ENCODE results near the gene IGDCC3. TPM values are rescaled to one million over a fixed set of nuclear protein-coding genes. Genes with fewer than 3 reads are reported as not detected.

IGDCC3 gene
- total RNA-seq, 1 experiment from 2014 or later, result not detected

GRCh38 chr15:65289261-65289854, 88.4 kb downstream of the IGDCC3 start:
- Mint-ChIP-seq H3K36me3 (ENCODE audit: insufficient read depth, unreplicated experiment) (peaks cover 17% of the 10 kb centered on the region), H3K9me3 (ENCODE audit: low read depth, unreplicated experiment) (no peaks in the 10 kb centered on the region), H3K4me1 (ENCODE audit: low read depth, unreplicated experiment) (peaks cover 6% of the 10 kb centered on the region), H3K27me3 (ENCODE audit: unreplicated experiment) (no peaks in the 10 kb centered on the region), H3K4me3 (ENCODE audit: low read depth, unreplicated experiment) (no peak overlapping the region), H3K27ac (ENCODE audit: unreplicated experiment) (no peak overlapping the region)
- TF ChIP-seq CTCF (IDR thresholded peaks at IDR 0.05; ENCODE audit: unreplicated experiment), result no peak
- no peak for DNase-seq
- CTCF ChIA-PET, result no interaction called here
- intact Hi-C loops (cut with micrococcal nuclease; ENCODE audit: unreplicated experiment), result no loop called here
- BruUV-seq (replicated peaks), result no TSS peak

GRCh38 chr15:65287520-65287855, 90.3 kb downstream of the IGDCC3 start:
- DNase-seq, result no peak
- Mint-ChIP-seq H3K4me3 (ENCODE audit: low read depth, unreplicated experiment) (peak overlapping the region; percentile 96), H3K27ac (ENCODE audit: unreplicated experiment) (no peak overlapping the region), H3K9me3 (ENCODE audit: low read depth, unreplicated experiment) (no peaks in the 10 kb centered on the region), H3K4me1 (ENCODE audit: low read depth, unreplicated experiment) (peaks cover 6% of the 10 kb centered on the region), H3K36me3 (ENCODE audit: insufficient read depth, unreplicated experiment) (peaks cover 17% of the 10 kb centered on the region), H3K27me3 (ENCODE audit: unreplicated experiment) (no peaks in the 10 kb centered on the region)
- no peak for TF ChIP-seq CTCF (IDR thresholded peaks at IDR 0.05; ENCODE audit: unreplicated experiment)
- CTCF ChIA-PET, result interaction anchor here (0.9 to 1.2 kb wide), 2 partner anchors 17 to 90 kb away, joined by 3 to 8 read pairs; partner anchors contain the start of gene RNU5B-1
- no TSS peak for BruUV-seq (replicated peaks)
- intact Hi-C loops (cut with micrococcal nuclease; ENCODE audit: unreplicated experiment), result no loop called here

- H3K27me3 Mint-ChIP-seq (ENCODE audit: unreplicated experiment), result no peaks in the 10 kb centered on the region
- H3K4me1 Mint-ChIP-seq (ENCODE audit: low read depth, unreplicated experiment), result peaks cover 6% of the 10 kb centered on the region
- intact Hi-C loops (cut with micrococcal nuclease; ENCODE audit: unreplicated experiment), result no loop called here
- peak; percentile 97 for DNase-seq
- peaks cover 17% of the 10 kb centered on the region for H3K36me3 Mint-ChIP-seq (ENCODE audit: insufficient read depth, unreplicated experiment)
- H3K4me3 Mint-ChIP-seq (ENCODE audit: low read depth, unreplicated experiment), result peak within 1 kb of the TSS; percentile 96
- TF ChIP-seq CTCF (IDR thresholded peaks at IDR 0.05; ENCODE audit: unreplicated experiment), result peak; percentile 33
- H3K9me3 Mint-ChIP-seq (ENCODE audit: low read depth, unreplicated experiment), result no peaks in the 10 kb centered on the region
- H3K27ac Mint-ChIP-seq (ENCODE audit: unreplicated experiment), result peak within 1 kb of the TSS; percentile 36
- CTCF ChIA-PET, result interaction anchor here (0.5 to 2.0 kb wide), 18 partner anchors 9 to 698 kb away, joined by 3 to 10 read pairs (median 4); partner anchors contain the start of gene RNU5B-1
- BruUV-seq (replicated peaks), result no TSS peak
Measured at GRCh38 chr15:65286704-65287519, 90.9 kb downstream of the IGDCC3 start, which contains the start of gene PARP16. TSS of gene PARP16 (minus strand) at chr15:65286883. CDS start at chr15:65286426, 457 bp downstream.

GRCh38 chr15:65286069-65286703, 91.6 kb downstream of the IGDCC3 start:
- intact Hi-C loops (cut with micrococcal nuclease; ENCODE audit: unreplicated experiment), result no loop called here
- TF ChIP-seq CTCF (IDR thresholded peaks at IDR 0.05; ENCODE audit: unreplicated experiment), result no peak
- peaks cover 6% of the 10 kb centered on the region for H3K4me1 Mint-ChIP-seq (ENCODE audit: low read depth, unreplicated experiment)
- CTCF ChIA-PET, result interaction anchor here (0.5 to 2.0 kb wide), 19 partner anchors 8 to 1626 kb away, joined by 3 to 10 read pairs (median 4); partner anchors contain the start of gene RNU5B-1
- BruUV-seq (replicated peaks), result no TSS peak
- H3K27ac Mint-ChIP-seq (ENCODE audit: unreplicated experiment), result peak overlapping the region; percentile 36
- H3K4me3 Mint-ChIP-seq (ENCODE audit: low read depth, unreplicated experiment), result peak overlapping the region; percentile 96
- no peak for DNase-seq
- no peaks in the 10 kb centered on the region for H3K27me3 Mint-ChIP-seq (ENCODE audit: unreplicated experiment)
- H3K36me3 Mint-ChIP-seq (ENCODE audit: insufficient read depth, unreplicated experiment), result peaks cover 17% of the 10 kb centered on the region
- H3K9me3 Mint-ChIP-seq (ENCODE audit: low read depth, unreplicated experiment), result no peaks in the 10 kb centered on the region

Data from Calu3 (cell line).